DND-41 (cell line): Measurements from ENCODE around the gene ID3.

ENCODE experiments used
- CTCF ChIP-seq: IDR thresholded peaks from 2 replicates; pipeline ENCODE4 v1.5.1; 2012; ENCODE audit warnings: borderline replicate concordance, low read length, moderate library complexity, mild to moderate bottlenecking; ENCODE audit not compliant: poor library complexity, severe bottlenecking; ENCODE audit errors: extremely low read depth
- EZH2 ChIP-seq: IDR thresholded peaks from 3 replicates; pipeline ENCODE4 v1.6.1; 2012; ENCODE audit warnings: borderline replicate concordance, low read depth, mild to moderate bottlenecking, moderate library complexity, low read length, inconsistent platforms; ENCODE audit not compliant: severe bottlenecking

DNA sequence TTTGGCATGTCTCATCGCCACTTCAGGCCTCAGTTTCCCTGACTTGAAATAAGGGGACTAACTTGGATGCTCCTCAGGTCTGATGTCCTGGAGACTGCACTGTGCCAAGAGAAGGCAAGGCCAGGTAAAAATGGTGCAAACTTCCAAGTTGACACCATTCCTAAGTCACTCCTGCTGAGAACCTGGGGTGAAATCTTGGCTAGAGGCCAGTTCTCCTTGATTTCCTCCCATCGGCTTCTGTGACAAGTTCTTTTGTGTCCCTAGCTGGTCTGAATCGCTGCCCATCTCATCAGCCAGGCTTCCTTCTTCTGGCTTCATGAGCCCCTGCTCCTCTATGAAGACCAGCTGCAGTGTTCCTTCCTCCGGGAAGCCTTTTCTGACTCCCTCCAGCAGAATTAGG lies 48.6 kb upstream of the ID3 start:
- TF ChIP-seq CTCF = no peak
- no peak for TF ChIP-seq EZH2
